BE2C (cell line): ENCODE measurements around the gene SREK1IP1.

Source experiments
- DNase-seq: peaks from one replicate; pipeline ENCODE4 v3.0.0-alpha.2; 2020
- H3K27me3 ChIP-seq: fragments of 250-450 bp; sonication (Bioruptor Pico); 2 replicates; pipeline ENCODE4 v1.5.1; 2020; ENCODE audit warnings: mild to moderate bottlenecking
- H3K36me3 ChIP-seq: fragments of 250-450 bp; sonication (Bioruptor Pico); 2 replicates; pipeline ENCODE4 v1.5.1; 2020; ENCODE audit warnings: mild to moderate bottlenecking
- H3K4me1 ChIP-seq: fragments of 250-450 bp; sonication (Bioruptor Pico); 2 replicates; pipeline ENCODE4 v1.5.1; 2020
- H3K4me3 ChIP-seq: 2 replicates; pipeline ENCODE4 v1.5.1; 2011; ENCODE audit warnings: low read depth, low read length
- H3K9me3 ChIP-seq: fragments of 250-450 bp; sonication (Bioruptor Pico); 2 replicates; pipeline ENCODE4 v1.5.1; 2020
- TF ChIP-seq, protein P1 (sequence below): IDR thresholded peaks from 2 replicates; pipeline ENCODE4 v1.5.1; 2012; ENCODE audit warnings: mild to moderate bottlenecking, low read depth, low read length

The SREK1IP1 gene

GRCh38 chr5:64806537-64806936, 38.0 kb upstream of the SREK1IP1 start:
- Histone ChIP-seq H3K27me3 (no peaks in the 10 kb centered on the region), H3K36me3 (no peaks in the 10 kb centered on the region; the same call in 1 of the 2 replicates), H3K4me3 (no peak overlapping the region), H3K9me3 (no peaks in the 10 kb centered on the region), H3K4me1 (no peaks in the 10 kb centered on the region)
- TF ChIP-seq, protein P1, sequence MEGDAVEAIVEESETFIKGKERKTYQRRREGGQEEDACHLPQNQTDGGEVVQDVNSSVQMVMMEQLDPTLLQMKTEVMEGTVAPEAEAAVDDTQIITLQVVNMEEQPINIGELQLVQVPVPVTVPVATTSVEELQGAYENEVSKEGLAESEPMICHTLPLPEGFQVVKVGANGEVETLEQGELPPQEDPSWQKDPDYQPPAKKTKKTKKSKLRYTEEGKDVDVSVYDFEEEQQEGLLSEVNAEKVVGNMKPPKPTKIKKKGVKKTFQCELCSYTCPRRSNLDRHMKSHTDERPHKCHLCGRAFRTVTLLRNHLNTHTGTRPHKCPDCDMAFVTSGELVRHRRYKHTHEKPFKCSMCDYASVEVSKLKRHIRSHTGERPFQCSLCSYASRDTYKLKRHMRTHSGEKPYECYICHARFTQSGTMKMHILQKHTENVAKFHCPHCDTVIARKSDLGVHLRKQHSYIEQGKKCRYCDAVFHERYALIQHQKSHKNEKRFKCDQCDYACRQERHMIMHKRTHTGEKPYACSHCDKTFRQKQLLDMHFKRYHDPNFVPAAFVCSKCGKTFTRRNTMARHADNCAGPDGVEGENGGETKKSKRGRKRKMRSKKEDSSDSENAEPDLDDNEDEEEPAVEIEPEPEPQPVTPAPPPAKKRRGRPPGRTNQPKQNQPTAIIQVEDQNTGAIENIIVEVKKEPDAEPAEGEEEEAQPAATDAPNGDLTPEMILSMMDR = no peak
- no peak for DNase-seq

GRCh38 chr5:64800926-64801325, 32.4 kb upstream of the SREK1IP1 start:
- no peak overlapping the region for H3K4me3 ChIP-seq
- DNase-seq = no peak
- no peaks in the 10 kb centered on the region for H3K27me3 ChIP-seq
- no peaks in the 10 kb centered on the region; the same call in 1 of the 2 replicates for H3K36me3 ChIP-seq
- no peaks in the 10 kb centered on the region for H3K9me3 ChIP-seq
- TF ChIP-seq, protein P1 = no peak
- H3K4me1 ChIP-seq = no peaks in the 10 kb centered on the region

DNA sequence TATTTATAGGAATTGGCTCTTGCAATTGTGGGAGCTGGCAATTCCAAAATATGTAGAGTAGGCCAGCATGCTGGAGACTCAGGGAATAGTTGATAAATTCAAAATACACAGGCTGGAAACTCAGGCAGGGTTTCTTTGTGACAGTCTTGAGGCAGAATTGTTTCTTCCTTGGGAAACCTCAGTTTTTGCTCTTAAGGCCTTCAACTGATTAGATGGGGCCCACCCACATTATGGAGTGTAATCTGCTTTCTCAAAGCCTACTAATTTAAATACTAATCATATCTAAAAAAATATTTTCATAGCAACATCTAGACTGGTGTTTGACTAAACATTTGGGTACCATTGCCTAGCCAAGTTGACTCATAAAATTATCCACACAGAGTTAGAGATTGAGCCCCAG, 27.8 kb upstream of the SREK1IP1 start:
- no peak for DNase-seq
- H3K4me1 ChIP-seq = no peaks in the 10 kb centered on the region
- H3K4me3 ChIP-seq = no peak overlapping the region
- H3K9me3 ChIP-seq = no peaks in the 10 kb centered on the region
- H3K27me3 ChIP-seq = no peaks in the 10 kb centered on the region
- no peaks in the 10 kb centered on the region; the same call in none of the 2 replicates for H3K36me3 ChIP-seq
- TF ChIP-seq, protein P1 = no peak

DNA sequence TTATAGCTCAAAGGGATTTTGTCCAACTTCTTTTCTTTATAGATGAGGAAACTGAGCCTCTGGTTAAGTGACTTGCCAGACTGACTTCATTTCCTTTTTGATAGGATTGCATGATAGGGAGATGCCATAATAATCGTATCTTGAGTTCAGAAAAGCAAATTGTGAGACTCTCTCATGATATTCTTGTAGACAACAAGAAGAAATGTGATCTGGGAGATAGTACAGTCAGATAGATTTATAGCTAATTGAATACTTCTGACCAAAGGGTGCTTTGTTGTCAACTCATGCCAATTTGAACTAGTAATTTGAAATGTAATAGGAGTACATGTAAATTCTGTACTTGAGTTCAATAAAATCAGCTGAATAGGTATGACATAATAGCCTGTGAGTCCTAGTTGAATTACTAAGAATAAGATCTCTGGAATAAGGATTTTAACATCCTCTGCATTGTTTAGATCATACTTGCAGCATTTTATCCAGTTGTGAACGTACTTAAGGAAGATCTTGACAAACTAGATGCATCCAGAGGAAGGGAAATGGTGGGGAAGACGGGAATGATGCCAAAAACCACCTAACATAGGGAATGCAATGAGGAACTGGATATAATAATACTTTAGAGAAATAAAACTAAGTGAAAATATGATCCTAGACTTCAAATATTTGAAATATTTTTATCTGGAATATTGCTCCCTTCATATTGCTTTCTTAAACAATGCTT, 25.7 kb upstream of the SREK1IP1 start:
- TF ChIP-seq, protein P1 = no peak
- no peak overlapping the region for H3K4me3 ChIP-seq
- no peaks in the 10 kb centered on the region; the same call in none of the 2 replicates for H3K36me3 ChIP-seq
- H3K9me3 ChIP-seq = no peaks in the 10 kb centered on the region
- H3K27me3 ChIP-seq = no peaks in the 10 kb centered on the region
- no peaks in the 10 kb centered on the region for H3K4me1 ChIP-seq
- no peak for DNase-seq

- H3K4me1 ChIP-seq = no peaks in the 10 kb centered on the region
- TF ChIP-seq, protein P1 = no peak
- no peaks in the 10 kb centered on the region; the same call in none of the 2 replicates for H3K36me3 ChIP-seq
- no peak for DNase-seq
- no peaks in the 10 kb centered on the region for H3K9me3 ChIP-seq
- no peak overlapping the region for H3K4me3 ChIP-seq
- H3K27me3 ChIP-seq = no peaks in the 10 kb centered on the region
These were observed 24.0 kb upstream of the SREK1IP1 start for GRCh38 chr5:64792469-64792868.

DNA sequence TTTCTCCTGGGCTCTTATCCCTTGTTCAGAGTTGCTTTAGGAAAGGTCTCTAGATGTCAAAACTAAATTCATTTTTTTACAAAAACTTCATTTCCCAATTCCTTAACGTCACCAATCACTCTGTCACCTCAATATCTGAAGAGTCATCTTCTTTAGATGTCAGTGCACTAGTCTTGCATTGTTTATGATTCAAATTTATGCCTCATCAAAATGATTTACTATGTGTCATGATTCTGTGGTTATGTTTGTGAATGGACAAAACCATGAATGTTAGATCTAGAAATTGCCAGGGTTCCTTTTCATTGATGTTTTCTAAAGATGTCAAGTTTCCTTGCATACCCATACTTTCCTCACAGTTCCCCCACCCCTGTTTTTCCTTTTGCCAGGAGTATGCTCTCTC, 21.7 kb upstream of the SREK1IP1 start:
- no peak overlapping the region for H3K4me3 ChIP-seq
- no peaks in the 10 kb centered on the region for H3K9me3 ChIP-seq
- no peaks in the 10 kb centered on the region for H3K4me1 ChIP-seq
- TF ChIP-seq, protein P1 = no peak
- DNase-seq = no peak
- H3K27me3 ChIP-seq = no peaks in the 10 kb centered on the region
- H3K36me3 ChIP-seq = no peaks in the 10 kb centered on the region; the same call in none of the 2 replicates
